SK-N-SH treated with all-trans-retinoic acid at 6 μM for 48 hours (cell line): ENCODE measurements around the gene FAM117A.
"Not testable (repeated sequence)": the region's sequence is repeated elsewhere in the genome, so short reads cannot be mapped to it uniquely, and the experiment has no call there.

Experiments
- ATAC-seq: fragments of 200-7000 bp; cut with Tn5 transposase; 3 replicates; pipeline ENCODE4 v1.9.1; 2020; ENCODE audit warnings: mild to moderate bottlenecking, moderate library complexity
- ARNTL ChIP-seq: fragments of 450-650 bp; formaldehyde crosslinking; IDR thresholded peaks from 2 replicates; pipeline ENCODE4 v1.5.0; 2020; ENCODE audit warnings: low read depth, mild to moderate bottlenecking, moderate library complexity, borderline replicate concordance
- BACH2 ChIP-seq: fragments of 250-450 bp; sonication (Bioruptor Pico); IDR thresholded peaks from 2 replicates; pipeline ENCODE4 v1.9.0; 2021; ENCODE audit warnings: mild to moderate bottlenecking, borderline replicate concordance
- CSDC2 ChIP-seq: fragments of 250-450 bp; sonication (Bioruptor Pico); IDR thresholded peaks from 2 replicates; pipeline ENCODE4 v1.5.0; 2020; ENCODE audit warnings: mild to moderate bottlenecking, moderate library complexity
- GLIS3 ChIP-seq: fragments of 250-450 bp; sonication (Bioruptor Pico); IDR thresholded peaks from 2 replicates; pipeline ENCODE4 v1.5.0; 2020; ENCODE audit warnings: mild to moderate bottlenecking, moderate library complexity
- ISL1 ChIP-seq: fragments of 250-450 bp; sonication (Bioruptor Pico); IDR thresholded peaks from 2 replicates; pipeline ENCODE4 v2.1.2; 2022; ENCODE audit warnings: mild to moderate bottlenecking, moderate library complexity
- OSR1 ChIP-seq: fragments of 250-450 bp; sonication (Bioruptor Pico); IDR thresholded peaks from 2 replicates; pipeline ENCODE4 v1.8.0; 2022; ENCODE audit warnings: moderate library complexity, mild to moderate bottlenecking, inconsistent platforms
- PATZ1 ChIP-seq: fragments of 250-450 bp; sonication (Bioruptor Pico); IDR thresholded peaks from 2 replicates; pipeline ENCODE4 v1.8.0; 2020; ENCODE audit warnings: mild to moderate bottlenecking, moderate library complexity, borderline replicate concordance
- POU6F1 ChIP-seq: fragments of 250-450 bp; sonication (Bioruptor Pico); IDR thresholded peaks from 2 replicates; pipeline ENCODE4 v1.8.0; 2021; ENCODE audit warnings: low read depth, mild to moderate bottlenecking, moderate library complexity, borderline replicate concordance
- PPARA ChIP-seq: fragments of 250-450 bp; sonication (Bioruptor Pico); IDR thresholded peaks from 2 replicates; pipeline ENCODE4 v1.5.0; 2020; ENCODE audit warnings: mild to moderate bottlenecking, borderline replicate concordance
- RARB ChIP-seq: fragments of 250-450 bp; sonication (Bioruptor Pico); IDR thresholded peaks from 2 replicates; pipeline ENCODE4 v1.8.0; 2021; ENCODE audit warnings: mild to moderate bottlenecking, moderate library complexity
- SNAI2 ChIP-seq: fragments of 250-450 bp; sonication (Bioruptor Pico); IDR thresholded peaks from 2 replicates; pipeline ENCODE4 v1.5.0; 2020; ENCODE audit warnings: mild to moderate bottlenecking, moderate library complexity
- TCF4 ChIP-seq: fragments of 250-450 bp; sonication (Bioruptor Pico); IDR thresholded peaks from 2 replicates; pipeline ENCODE4 v1.8.0; 2021; ENCODE audit warnings: mild to moderate bottlenecking, moderate library complexity, borderline replicate concordance
- TOX ChIP-seq: fragments of 250-450 bp; sonication (Bioruptor Pico); IDR thresholded peaks from 2 replicates; pipeline ENCODE4 v1.8.0; 2021; ENCODE audit warnings: mild to moderate bottlenecking, moderate library complexity, borderline replicate concordance
- ZC3H10 ChIP-seq: fragments of 250-450 bp; sonication (Bioruptor Pico); IDR thresholded peaks from 2 replicates; pipeline ENCODE4 v1.5.1; 2021; ENCODE audit warnings: mild to moderate bottlenecking, moderate library complexity
- ZFP3 ChIP-seq: fragments of 250-450 bp; sonication (Bioruptor Pico); IDR thresholded peaks from 2 replicates; pipeline ENCODE4 v1.5.0; 2020; ENCODE audit warnings: mild to moderate bottlenecking, moderate library complexity
- ZFP30 ChIP-seq: fragments of 450-650 bp; formaldehyde crosslinking; IDR thresholded peaks from 2 replicates; pipeline ENCODE4 v1.5.0; 2022; ENCODE audit warnings: mild to moderate bottlenecking, moderate library complexity
- ZNF565 ChIP-seq: fragments of 450-650 bp; formaldehyde crosslinking; conservative IDR thresholded peaks from 2 replicates; pipeline ENCODE4 v1.5.0; 2020; ENCODE audit warnings: low read depth, mild to moderate bottlenecking, moderate library complexity
- ZNF70 ChIP-seq: fragments of 450-650 bp; formaldehyde crosslinking; IDR thresholded peaks from 2 replicates; pipeline ENCODE4 v1.5.0; 2020; ENCODE audit warnings: mild to moderate bottlenecking, moderate library complexity
- ZNF8 ChIP-seq: fragments of 450-650 bp; formaldehyde crosslinking; IDR thresholded peaks from 2 replicates; pipeline ENCODE4 v1.5.0; 2020; ENCODE audit warnings: mild to moderate bottlenecking, moderate library complexity
- TF ChIP-seq, protein P1 (sequence below): fragments of 250-450 bp; sonication (Bioruptor Pico); IDR thresholded peaks from 2 replicates; pipeline ENCODE4 v1.5.0; 2020; ENCODE audit warnings: mild to moderate bottlenecking, moderate library complexity
- TF ChIP-seq, protein P2 (sequence below): fragments of 250-450 bp; sonication (Bioruptor Pico); IDR thresholded peaks from 2 replicates; pipeline ENCODE4 v1.5.1; 2020; ENCODE audit warnings: low read depth, mild to moderate bottlenecking, moderate library complexity

Gene FAM117A

GRCh38 chr17:49730078-49730784 is 33.7 kb downstream of the FAM117A start:
- peak; percentile 85 for ATAC-seq
- no peak for TF ChIP-seq ZNF8 (CRISPR knock-in tag)

DNA sequence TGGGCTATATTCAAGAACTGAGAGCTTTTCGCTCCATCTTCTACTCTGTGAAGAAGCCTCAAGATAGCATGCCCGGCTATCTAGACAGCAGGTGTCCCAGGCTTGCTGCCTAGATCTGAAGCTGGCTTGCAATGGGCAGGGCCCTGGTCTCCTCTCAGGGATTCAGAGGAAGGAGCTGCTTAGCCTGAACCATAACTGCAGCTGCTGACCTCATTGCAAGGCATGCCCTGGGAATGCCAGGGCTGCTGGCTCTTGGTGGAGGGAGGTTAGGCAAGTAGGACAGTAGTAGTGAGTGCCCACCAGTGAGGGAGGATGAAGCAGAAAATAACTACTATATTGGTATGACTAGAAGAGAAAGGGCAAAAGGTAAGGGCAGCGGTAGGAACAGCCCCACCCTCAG is 34.9 kb downstream of the FAM117A start:
- TF ChIP-seq ZNF565, result no peak
- TF ChIP-seq TOX (CRISPR knock-in tag), result no peak
- no peak for TF ChIP-seq ZC3H10 (CRISPR knock-in tag)
- no peak for TF ChIP-seq SNAI2 (CRISPR knock-in tag)
- TF ChIP-seq ZNF8 (CRISPR knock-in tag), result no peak
- no peak for TF ChIP-seq ZFP30 (CRISPR knock-in tag)
- no peak for TF ChIP-seq OSR1 (CRISPR knock-in tag)
- no peak for TF ChIP-seq PPARA (CRISPR knock-in tag)
- TF ChIP-seq ISL1 (CRISPR knock-in tag), result no peak
- no peak for TF ChIP-seq BACH2 (CRISPR knock-in tag)
- no peak for TF ChIP-seq GLIS3 (CRISPR knock-in tag)
- TF ChIP-seq POU6F1 (CRISPR knock-in tag), result no peak
- TF ChIP-seq, protein P1, sequence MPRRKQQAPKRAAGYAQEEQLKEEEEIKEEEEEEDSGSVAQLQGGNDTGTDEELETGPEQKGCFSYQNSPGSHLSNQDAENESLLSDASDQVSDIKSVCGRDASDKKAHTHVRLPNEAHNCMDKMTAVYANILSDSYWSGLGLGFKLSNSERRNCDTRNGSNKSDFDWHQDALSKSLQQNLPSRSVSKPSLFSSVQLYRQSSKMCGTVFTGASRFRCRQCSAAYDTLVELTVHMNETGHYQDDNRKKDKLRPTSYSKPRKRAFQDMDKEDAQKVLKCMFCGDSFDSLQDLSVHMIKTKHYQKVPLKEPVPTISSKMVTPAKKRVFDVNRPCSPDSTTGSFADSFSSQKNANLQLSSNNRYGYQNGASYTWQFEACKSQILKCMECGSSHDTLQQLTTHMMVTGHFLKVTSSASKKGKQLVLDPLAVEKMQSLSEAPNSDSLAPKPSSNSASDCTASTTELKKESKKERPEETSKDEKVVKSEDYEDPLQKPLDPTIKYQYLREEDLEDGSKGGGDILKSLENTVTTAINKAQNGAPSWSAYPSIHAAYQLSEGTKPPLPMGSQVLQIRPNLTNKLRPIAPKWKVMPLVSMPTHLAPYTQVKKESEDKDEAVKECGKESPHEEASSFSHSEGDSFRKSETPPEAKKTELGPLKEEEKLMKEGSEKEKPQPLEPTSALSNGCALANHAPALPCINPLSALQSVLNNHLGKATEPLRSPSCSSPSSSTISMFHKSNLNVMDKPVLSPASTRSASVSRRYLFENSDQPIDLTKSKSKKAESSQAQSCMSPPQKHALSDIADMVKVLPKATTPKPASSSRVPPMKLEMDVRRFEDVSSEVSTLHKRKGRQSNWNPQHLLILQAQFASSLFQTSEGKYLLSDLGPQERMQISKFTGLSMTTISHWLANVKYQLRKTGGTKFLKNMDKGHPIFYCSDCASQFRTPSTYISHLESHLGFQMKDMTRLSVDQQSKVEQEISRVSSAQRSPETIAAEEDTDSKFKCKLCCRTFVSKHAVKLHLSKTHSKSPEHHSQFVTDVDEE, result no peak
- TF ChIP-seq TCF4, result no peak
- TF ChIP-seq CSDC2 (CRISPR knock-in tag), result no peak
- no peak for ATAC-seq

- TF ChIP-seq GLIS3 (CRISPR knock-in tag) (no peak), ZC3H10 (CRISPR knock-in tag) (no peak)
- ATAC-seq, result no peak
These were observed 35.5 kb downstream of the FAM117A start for GRCh38 chr17:49728425-49728824.

GRCh38 chr17:49727380-49727779 is 36.6 kb downstream of the FAM117A start:
- no peak for ATAC-seq
- TF ChIP-seq GLIS3 (CRISPR knock-in tag) (no peak), TOX (CRISPR knock-in tag) (no peak), BACH2 (CRISPR knock-in tag) (no peak), PPARA (CRISPR knock-in tag) (no peak), ZC3H10 (CRISPR knock-in tag) (no peak)

DNA sequence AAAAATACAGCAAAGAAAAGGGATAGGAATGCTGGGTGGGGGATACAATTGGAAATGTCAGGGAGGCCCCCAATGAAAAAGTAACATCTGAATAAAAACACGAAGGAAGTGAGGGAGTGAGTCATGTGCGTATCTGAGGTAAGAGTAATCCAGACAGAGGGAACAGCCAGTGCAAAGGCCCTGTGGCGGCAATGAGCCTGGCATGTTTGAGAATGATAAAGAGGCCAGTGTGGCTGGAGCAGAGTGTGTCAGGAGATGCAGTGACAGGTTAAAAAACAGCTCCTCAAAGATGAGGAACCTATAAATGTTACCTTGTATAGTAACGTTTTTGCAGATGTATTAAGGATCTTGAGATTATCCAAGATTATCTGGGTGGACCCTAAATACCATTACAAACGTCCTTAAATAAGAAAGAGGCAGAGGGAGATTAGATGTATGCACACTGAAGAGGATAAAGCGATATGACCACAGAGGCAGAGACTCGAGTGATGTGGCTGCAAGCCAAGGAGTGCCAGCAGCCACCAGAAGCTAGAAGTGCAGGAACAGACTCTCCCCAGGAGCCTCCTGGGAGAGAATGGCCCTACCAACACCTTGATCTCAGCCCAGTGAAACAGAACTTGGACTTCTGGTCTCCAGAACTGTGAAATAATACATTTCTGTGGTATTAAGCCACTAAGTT is 38.3 kb downstream of the FAM117A start:
- TF ChIP-seq RARB, result no peak
- TF ChIP-seq ZFP3 (CRISPR knock-in tag), result no peak
- no peak for TF ChIP-seq ZC3H10 (CRISPR knock-in tag)
- no peak for TF ChIP-seq ZFP30 (CRISPR knock-in tag)
- no peak for TF ChIP-seq POU6F1 (CRISPR knock-in tag)
- TF ChIP-seq SNAI2 (CRISPR knock-in tag), result no peak
- no peak for TF ChIP-seq TCF4
- TF ChIP-seq ZNF8 (CRISPR knock-in tag), result no peak
- TF ChIP-seq PATZ1 (CRISPR knock-in tag), result no peak
- no peak for TF ChIP-seq CSDC2 (CRISPR knock-in tag)
- TF ChIP-seq, protein P2, sequence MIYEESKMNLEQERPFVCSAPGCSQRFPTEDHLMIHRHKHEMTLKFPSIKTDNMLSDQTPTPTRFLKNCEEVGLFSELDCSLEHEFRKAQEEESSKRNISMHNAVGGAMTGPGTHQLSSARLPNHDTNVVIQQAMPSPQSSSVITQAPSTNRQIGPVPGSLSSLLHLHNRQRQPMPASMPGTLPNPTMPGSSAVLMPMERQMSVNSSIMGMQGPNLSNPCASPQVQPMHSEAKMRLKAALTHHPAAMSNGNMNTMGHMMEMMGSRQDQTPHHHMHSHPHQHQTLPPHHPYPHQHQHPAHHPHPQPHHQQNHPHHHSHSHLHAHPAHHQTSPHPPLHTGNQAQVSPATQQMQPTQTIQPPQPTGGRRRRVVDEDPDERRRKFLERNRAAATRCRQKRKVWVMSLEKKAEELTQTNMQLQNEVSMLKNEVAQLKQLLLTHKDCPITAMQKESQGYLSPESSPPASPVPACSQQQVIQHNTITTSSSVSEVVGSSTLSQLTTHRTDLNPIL (CRISPR knock-in tag), result no peak
- TF ChIP-seq ZNF70 (CRISPR knock-in tag), result no peak
- TF ChIP-seq TOX (CRISPR knock-in tag), result no peak
- TF ChIP-seq ARNTL, result no peak
- ATAC-seq, result no peak

GRCh38 chr17:49724552-49724951 is 39.4 kb downstream of the FAM117A start:
- not testable (repeated sequence) for ATAC-seq
